ENCODE results near the gene CA10.

GRCh38 chr17:51820766-51821165 is 337.7 kb downstream of the CA10 start:
- TF ChIP-seq CTCF (IDR thresholded peaks at IDR 0.05 in 2 of 3, conservative IDR thresholded peaks at IDR 0.05 in 1 of 3; ENCODE audit: insufficient read depth in 2 of 3, low read depth in 1 of 3, low read length in 3 of 3) (no peak), ZBTB26 (CRISPR knock-in tag; IDR thresholded peaks at IDR 0.05) (no peak), C11orf30 (IDR thresholded peaks at IDR 0.05; ENCODE audit: low read depth) (no peak), SP1 (CRISPR knock-in tag; IDR thresholded peaks at IDR 0.05) (no peak), JUND (IDR thresholded peaks at IDR 0.05; ENCODE audit: borderline replicate concordance, low read depth, low read length) (no peak), JUND (tag; IDR thresholded peaks at IDR 0.05; ENCODE audit: borderline replicate concordance, low read depth, low read length) (no peak), TBL1XR1 (IDR thresholded peaks at IDR 0.05; ENCODE audit: low read length in 2 of 2) (no peak), CREB1 (IDR thresholded peaks at IDR 0.05) (no peak), CREB1 (CRISPR knock-in tag; IDR thresholded peaks at IDR 0.05) (no peak)

All from K562 (cell line).